ENCODE measurements around the gene ZNHIT1.

ZNHIT1 gene

GRCh38 chr7:101217388-101218235 is at the start of gene ZNHIT1, which contains the start of gene PLOD3:
ZNHIT1 (plus strand) TSS chr7:101218165; CDS start chr7:101218196, 31 bp downstream.
PLOD3 (minus strand) TSS chr7:101217581; CDS start chr7:101217274, 307 bp downstream.
- DNase-seq (ENCODE audit: low read depth in 3 of 3): peak; percentile 87 to 96 (median 93)

DNA sequence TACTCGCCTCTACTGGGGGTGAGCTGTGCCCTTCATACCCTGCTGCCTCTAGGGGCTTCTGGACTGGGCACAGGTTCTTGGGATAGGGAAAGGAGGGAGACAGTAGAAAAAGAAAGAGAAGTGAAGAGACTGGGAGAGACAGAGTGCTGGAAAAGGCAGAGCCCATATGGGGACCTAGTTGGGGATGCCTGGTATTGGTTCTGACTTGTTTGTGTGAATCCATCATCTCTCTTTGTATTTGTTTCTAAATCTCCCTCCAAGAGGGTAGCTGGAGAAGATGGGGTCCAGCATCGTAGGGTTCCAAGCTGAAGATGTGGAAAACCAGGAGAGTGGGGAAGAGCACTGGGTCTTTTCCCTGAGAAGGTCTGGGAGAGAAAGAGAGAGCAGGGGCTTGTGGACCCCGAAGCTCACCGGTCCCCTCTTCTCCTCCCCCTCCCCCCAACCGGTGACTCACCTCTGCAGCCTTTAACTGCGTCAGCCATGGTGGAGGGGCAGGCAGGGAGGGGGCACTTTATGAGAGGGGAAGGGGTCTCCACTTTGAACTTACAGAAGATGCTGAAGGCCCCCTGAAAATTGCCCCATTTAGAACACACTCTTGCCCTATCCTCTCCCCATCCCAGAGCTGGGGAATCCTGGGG is 49.4 kb upstream of the ZNHIT1 start:
- DNase-seq (ENCODE audit: low read depth in 3 of 3): no peak

DNA sequence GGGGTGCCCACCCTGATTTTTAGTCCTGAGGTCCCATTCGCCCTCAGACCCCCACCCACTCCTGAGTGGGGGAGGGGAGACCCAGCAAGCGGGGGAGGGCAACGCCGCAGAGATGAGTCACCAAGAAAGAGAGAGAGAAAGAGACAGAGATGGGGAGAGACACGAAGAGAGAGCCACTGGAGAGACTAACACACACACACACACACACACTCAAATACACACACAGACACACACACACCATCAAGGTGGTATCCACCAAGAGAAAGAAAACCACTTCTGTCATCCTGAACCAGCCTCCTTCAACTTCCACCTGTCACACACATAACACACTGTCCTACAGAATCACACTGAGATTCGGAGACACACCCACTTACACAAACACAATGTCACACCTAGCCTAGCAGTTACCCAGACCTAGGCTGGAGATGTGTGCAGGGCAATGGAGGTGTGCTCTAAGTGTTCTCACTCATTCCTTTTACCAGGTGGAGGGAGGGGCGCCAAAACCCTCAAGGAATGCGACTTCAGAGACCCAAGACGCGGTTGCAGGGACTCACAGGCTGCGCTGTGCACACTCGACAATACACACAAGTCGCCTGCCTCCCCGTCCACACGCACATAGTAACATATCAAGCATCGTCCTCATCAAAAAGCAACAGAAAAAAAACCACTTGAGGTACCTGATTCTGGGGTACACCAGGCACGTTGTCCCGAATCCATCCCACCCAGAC is 48.7 kb upstream of the ZNHIT1 start:
- DNase-seq (ENCODE audit: low read depth in 3 of 3): no peak

- DNase-seq (ENCODE audit: low read depth in 3 of 3): peak; percentile 56 to 82 (median 62)
These were observed 48.0 kb upstream of the ZNHIT1 start for GRCh38 chr7:101169838-101170551.

GRCh38 chr7:101170617-101171441 is 47.1 kb upstream of the ZNHIT1 start:
- DNase-seq (ENCODE audit: low read depth in 3 of 3): no peak

GRCh38 chr7:101171442-101171837 is 46.5 kb upstream of the ZNHIT1 start:
- DNase-seq (ENCODE audit: low read depth in 3 of 3): no peak

GRCh38 chr7:101172005-101172853 is 45.7 kb upstream of the ZNHIT1 start:
- DNase-seq (ENCODE audit: low read depth in 3 of 3): no peak

- DNase-seq (ENCODE audit: low read depth in 3 of 3): no peak
These were observed 44.9 kb upstream of the ZNHIT1 start for GRCh38 chr7:101172854-101173751.

GRCh38 chr7:101173752-101174244 is 44.2 kb upstream of the ZNHIT1 start:
- peak in 1 of 3 experiments; percentile 67 for DNase-seq (ENCODE audit: low read depth in 3 of 3)

DNA sequence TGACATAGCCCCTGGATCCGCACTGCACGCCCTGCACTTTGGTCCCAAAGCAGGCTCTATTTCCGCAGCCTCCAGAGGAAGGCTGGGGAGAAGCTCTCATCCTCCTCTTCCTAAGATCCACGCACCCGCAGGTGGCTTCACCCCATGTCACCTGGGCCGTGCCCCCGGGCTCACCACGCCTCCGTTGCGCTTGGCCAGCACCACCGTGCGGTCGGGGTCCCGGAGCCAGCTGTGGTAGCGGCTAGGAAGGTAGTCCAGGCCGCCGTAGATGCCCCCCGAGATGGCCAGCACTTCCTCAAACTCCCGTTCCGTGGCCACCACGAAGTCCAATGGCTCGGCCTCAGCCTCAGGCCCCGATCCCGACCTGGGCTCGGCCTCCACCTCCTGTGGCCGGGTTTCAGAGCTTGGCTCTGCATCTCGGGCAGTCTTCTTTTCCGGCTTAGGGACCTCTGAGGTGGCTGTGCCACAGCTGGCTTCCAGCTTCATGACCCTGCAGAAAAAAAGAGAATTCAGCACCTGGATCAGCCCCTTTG is 43.6 kb upstream of the ZNHIT1 start:
- no peak for DNase-seq (ENCODE audit: low read depth in 3 of 3)

DNA sequence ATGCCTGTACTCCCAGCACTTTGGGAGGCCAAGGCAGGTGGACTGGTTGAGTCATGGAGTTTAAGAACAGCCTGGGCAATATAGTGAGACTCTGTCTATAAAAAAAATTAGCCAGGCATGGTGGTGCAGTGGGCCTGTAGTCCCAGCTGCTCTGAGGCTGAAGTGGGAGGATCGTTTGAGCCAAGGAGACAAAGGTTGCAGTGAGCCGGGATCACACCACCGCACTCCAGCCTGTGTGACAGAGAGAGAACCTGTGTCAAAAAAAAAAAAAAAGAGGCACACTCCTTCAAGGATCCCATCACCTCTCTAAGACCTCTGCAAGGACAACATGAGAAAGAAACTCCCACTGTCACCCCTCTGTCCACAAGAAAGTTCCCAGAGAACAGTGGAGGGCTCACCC is 42.3 kb upstream of the ZNHIT1 start:
- no peak for DNase-seq (ENCODE audit: low read depth in 3 of 3)

DNA sequence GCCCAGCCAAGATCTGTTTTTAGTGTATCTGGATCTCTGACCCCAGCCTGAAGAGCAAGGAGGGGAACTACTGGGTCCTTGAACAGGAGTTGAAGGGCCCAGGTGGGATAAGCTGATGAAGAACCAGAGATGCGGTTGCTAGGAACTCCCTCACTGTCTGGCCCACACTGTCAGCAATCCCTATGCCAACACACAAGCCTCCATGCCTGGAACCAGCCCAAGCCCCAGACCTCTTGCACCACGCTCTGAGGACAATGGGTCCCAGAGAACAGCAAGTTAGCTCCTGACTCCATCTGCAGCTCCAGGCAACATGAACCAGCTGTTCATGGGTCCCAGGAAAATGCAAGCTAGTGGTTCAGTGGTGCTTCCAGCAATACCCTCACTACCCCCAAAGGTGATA is 40.3 kb upstream of the ZNHIT1 start:
- no peak for DNase-seq (ENCODE audit: low read depth in 3 of 3)

- DNase-seq (ENCODE audit: low read depth in 3 of 3): no peak
These were observed 38.8 kb upstream of the ZNHIT1 start for GRCh38 chr7:101179117-101179516.

GRCh38 chr7:101179713-101180112 is 38.3 kb upstream of the ZNHIT1 start:
- DNase-seq (ENCODE audit: low read depth in 3 of 3): no peak

DNA sequence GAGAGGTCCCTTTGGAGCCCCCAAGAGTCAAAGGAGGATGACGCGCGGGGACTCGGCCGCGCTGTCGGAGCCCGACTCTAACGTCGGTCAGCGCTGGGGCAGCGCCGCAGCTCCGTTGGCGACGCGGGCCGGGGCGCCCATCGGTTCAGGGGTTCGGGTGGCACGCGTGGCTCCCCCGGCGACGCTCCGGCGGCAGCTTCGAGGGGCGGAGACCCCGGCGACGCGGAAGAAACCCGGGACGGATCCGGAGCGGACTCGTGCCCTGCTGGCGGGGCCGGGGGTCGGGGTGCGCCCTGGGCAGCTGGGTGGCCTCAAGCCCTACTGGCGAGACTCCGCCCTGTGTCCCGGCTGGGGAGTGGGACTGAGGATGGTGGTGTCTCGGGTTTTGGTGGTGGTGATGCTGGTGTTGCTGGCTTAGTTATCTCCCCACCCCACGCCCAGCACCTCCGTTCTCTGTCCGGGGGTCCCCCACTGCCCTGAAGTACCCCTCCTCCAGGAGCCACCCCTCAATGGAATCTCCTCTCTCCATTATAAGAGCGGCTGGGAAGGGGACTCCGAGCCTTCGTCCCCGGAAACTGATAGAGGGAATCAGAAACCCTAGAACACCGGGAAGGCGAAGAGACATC is 37.7 kb upstream of the ZNHIT1 start, which contains the start of gene NAT16:
NAT16 (minus strand) TSS at position 164 of the 626 bp plus-strand sequence. CDS start 5,486 bp downstream, outside the sequence.
- DNase-seq (ENCODE audit: low read depth in 3 of 3): no peak

- DNase-seq (ENCODE audit: low read depth in 3 of 3): no peak
These were observed 32.6 kb upstream of the ZNHIT1 start for GRCh38 chr7:101185258-101185839.

DNA sequence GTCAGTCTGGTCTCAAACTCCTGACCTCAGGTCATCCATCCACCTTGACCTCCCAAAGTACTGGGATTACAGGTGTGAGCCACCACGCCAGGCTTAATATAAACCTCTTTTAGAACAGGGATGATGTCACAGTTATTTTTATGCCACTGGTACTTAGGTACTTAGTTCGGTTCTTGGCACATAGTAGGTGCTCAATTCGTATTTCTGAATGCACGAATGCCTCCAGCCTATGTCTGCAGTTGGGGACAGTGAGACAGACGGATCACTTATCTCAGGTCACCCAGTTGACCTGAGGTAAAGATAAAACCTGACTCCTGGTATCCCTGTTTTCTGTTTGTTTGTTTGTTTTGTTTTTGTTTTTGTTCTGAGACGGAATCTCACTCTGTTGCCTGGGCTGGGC is 31.8 kb upstream of the ZNHIT1 start:
- no peak for DNase-seq (ENCODE audit: low read depth in 3 of 3)
